Hepatocyte (in vitro differentiated cells): Measurements from ENCODE around the gene GASK1A. TPM values are rescaled to one million over a fixed set of nuclear protein-coding genes. Genes with fewer than 3 reads are reported as not detected.

Experiments
- DNase-seq: peaks from one replicate; pipeline ENCODE4 v3.0.0-alpha.2; 2016; ENCODE audit warnings: low spot score
- H2AFZ ChIP-seq: fragments of 200-600 bp; sonication (generic); 2 replicates; pipeline ENCODE4 v1.6.0; 2016; ENCODE audit warnings: antibody characterized with exemption, mild to moderate bottlenecking
- H3K27ac ChIP-seq: fragments of 200-600 bp; sonication (generic); 2 replicates; pipeline ENCODE4 v1.5.1; 2016; ENCODE audit warnings: mild to moderate bottlenecking
- H3K27me3 ChIP-seq: fragments of 200-600 bp; sonication (generic); 2 replicates; pipeline ENCODE4 v1.6.1; 2016
- H3K36me3 ChIP-seq: fragments of 200-600 bp; sonication (generic); replicated peaks from 2 replicates; pipeline ENCODE4 v1.5.1; 2016; ENCODE audit warnings: low read depth; ENCODE audit not compliant: insufficient read depth
- H3K4me1 ChIP-seq: fragments of 200-600 bp; sonication (generic); 2 replicates; pipeline ENCODE4 v1.5.1; 2016; ENCODE audit warnings: mild to moderate bottlenecking, moderate library complexity; ENCODE audit not compliant: insufficient read depth
- H3K4me2 ChIP-seq: fragments of 200-600 bp; sonication (generic); 2 replicates; pipeline ENCODE4 v1.6.0; 2016
- H3K4me3 ChIP-seq: fragments of 200-600 bp; sonication (generic); 2 replicates; pipeline ENCODE4 v1.5.1; 2016; ENCODE audit warnings: mild to moderate bottlenecking
- H3K79me2 ChIP-seq: fragments of 200-600 bp; sonication (generic); 2 replicates; pipeline ENCODE4 v1.6.0; 2017; ENCODE audit warnings: mild to moderate bottlenecking
- H3K9me2 ChIP-seq: fragments of 200-600 bp; sonication (generic); replicated peaks from 2 replicates; pipeline ENCODE4 v1.6.0; 2017; ENCODE audit warnings: mild to moderate bottlenecking; ENCODE audit not compliant: insufficient read depth
- H3K9me3 ChIP-seq: fragments of 200-600 bp; sonication (generic); 2 replicates; pipeline ENCODE4 v1.5.1; 2016; ENCODE audit warnings: low read depth, mild to moderate bottlenecking
- H4K20me1 ChIP-seq: fragments of 200-600 bp; sonication (generic); 2 replicates; pipeline ENCODE4 v1.6.0; 2016; ENCODE audit warnings: mild to moderate bottlenecking; ENCODE audit not compliant: insufficient read depth, poor library complexity, severe bottlenecking
- EZH2 ChIP-seq: fragments of 200-600 bp; sonication (generic); IDR thresholded peaks from 2 replicates; pipeline ENCODE4 v1.6.1; 2016; ENCODE audit warnings: antibody characterized with exemption, mild to moderate bottlenecking, borderline replicate concordance
- EZH2phosphoT487 ChIP-seq: fragments of 200-600 bp; sonication (generic); IDR thresholded peaks from one replicate; pipeline ENCODE4 v1.6.1; 2018; ENCODE audit warnings: antibody characterized with exemption, mild to moderate bottlenecking, low read depth, moderate library complexity; ENCODE audit not compliant: unreplicated experiment, severe bottlenecking
- WGBS: methylation state at CpG from one replicate; pipeline ENCODE4 v1.1.6; 2016; ENCODE audit warnings: low lambda C conversion rate; ENCODE audit errors: missing lambda C conversion rate; 5-methylcytosine and 5-hydroxymethylcytosine counted together
- polyA plus RNA-seq: library from polyadenylated mRNA; unstranded; fragments of >200 nt; fragmentation: Nextera tagmentation; extraction: Ambion mirVana; gene quantifications from 2 replicates; pipeline ENCODE4 v1.2.1, GENCODE V29; 2016
- total RNA-seq: library from RNA; depleted of rRNA; stranded (reverse); fragments of >200 nt; gene quantifications from 2 replicates; pipeline ENCODE4 v1.2.3, GENCODE V29; 2014
- TF ChIP-seq, protein P1 (sequence below): fragments of 200-600 bp; sonication (generic); IDR thresholded peaks from 2 replicates; pipeline ENCODE4 v1.5.1; 2016; ENCODE audit warnings: antibody characterized with exemption, mild to moderate bottlenecking; ENCODE audit not compliant: poor library complexity

The GASK1A gene
- total and polyA plus RNA-seq, 2 experiments from 2014 or later, result 1.1 to 2.1 TPM

DNA sequence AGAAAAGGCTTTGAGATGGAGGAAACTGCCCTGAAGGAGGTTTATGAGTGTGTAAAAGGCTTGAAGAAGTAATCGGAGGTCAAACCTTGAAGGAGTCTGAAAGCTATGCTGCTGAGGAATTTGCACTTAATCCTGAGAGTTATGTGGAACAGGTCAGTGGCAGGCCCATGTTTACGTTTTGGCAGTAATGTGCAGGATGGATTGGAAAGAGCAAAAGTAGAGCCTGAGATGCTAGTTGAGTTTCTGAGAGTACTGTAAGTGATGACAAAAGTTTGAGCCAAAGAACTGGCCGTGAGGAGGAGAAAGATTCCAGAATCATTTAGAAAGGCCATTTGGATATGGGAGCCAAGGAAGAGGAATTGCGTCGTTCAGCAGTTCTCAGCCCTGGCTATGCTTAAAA is 3.2 kb upstream of the GASK1A start:
- H3K27ac ChIP-seq, result no peak overlapping the region
- H3K4me2 ChIP-seq, result no peak overlapping the region
- H3K36me3 ChIP-seq, result no peaks in the 10 kb centered on the region
- H3K79me2 ChIP-seq, result no peaks in the 10 kb centered on the region
- no peak overlapping the region for H2AFZ ChIP-seq
- H4K20me1 ChIP-seq, result no peaks in the 10 kb centered on the region
- TF ChIP-seq EZH2phosphoT487, result no peak
- no peak for TF ChIP-seq EZH2
- TF ChIP-seq, protein P1, sequence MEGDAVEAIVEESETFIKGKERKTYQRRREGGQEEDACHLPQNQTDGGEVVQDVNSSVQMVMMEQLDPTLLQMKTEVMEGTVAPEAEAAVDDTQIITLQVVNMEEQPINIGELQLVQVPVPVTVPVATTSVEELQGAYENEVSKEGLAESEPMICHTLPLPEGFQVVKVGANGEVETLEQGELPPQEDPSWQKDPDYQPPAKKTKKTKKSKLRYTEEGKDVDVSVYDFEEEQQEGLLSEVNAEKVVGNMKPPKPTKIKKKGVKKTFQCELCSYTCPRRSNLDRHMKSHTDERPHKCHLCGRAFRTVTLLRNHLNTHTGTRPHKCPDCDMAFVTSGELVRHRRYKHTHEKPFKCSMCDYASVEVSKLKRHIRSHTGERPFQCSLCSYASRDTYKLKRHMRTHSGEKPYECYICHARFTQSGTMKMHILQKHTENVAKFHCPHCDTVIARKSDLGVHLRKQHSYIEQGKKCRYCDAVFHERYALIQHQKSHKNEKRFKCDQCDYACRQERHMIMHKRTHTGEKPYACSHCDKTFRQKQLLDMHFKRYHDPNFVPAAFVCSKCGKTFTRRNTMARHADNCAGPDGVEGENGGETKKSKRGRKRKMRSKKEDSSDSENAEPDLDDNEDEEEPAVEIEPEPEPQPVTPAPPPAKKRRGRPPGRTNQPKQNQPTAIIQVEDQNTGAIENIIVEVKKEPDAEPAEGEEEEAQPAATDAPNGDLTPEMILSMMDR, result no peak
- H3K9me2 ChIP-seq, result no peaks in the 10 kb centered on the region
- no peak overlapping the region for H3K4me3 ChIP-seq
- no peaks in the 10 kb centered on the region for H3K9me3 ChIP-seq
- H3K27me3 ChIP-seq, result peaks cover 33% of the 10 kb centered on the region
- H3K4me1 ChIP-seq, result peaks cover 8% of the 10 kb centered on the region
- 88% methylated on average over 5 of the region's 5 CpGs for WGBS
- no peak for DNase-seq

DNA sequence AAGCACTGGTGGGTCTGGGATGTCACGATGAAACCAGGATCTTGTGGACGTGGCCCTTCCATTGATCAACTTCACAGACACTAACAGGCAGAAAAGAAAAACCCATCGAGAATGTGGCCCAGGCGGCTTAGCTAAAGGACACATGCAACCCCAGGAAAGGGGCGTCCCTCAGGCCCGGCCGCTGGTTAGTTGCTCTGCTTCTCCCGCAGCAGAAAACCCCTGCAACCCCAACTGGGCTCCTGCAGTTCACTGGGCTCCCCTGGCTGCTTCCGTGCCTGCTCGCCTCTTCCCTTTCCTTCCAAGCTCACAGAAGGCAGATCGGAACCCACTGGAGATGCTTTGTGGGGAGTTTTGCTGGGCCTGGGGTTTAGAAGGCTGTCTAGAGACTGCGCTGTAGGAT is 1.1 kb downstream of the GASK1A start:
- Histone ChIP-seq H3K4me3 (peak overlapping the region; percentile 57), H3K27ac (no peak overlapping the region)

DNA sequence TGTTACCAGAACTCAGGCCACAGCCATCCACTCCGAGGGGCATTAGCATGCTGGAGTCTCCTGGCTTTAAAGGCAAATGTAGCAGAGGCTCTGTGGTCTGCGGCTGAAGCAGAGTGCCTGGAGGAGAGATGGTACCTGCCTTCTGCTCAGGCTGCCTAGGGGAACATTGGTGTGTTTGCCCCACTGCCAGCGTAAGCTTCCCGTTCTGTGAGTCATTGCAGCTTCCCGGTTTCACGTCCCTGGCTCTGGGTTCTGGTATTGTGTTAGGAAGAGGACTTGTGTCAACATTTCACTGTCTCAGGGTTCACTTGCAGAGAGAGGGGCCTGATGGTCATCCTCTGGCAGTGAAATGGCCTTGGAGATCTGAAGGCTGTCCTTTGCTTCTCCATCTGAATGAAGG is 1.8 kb downstream of the GASK1A start:
- peaks cover 8% of the 10 kb centered on the region for H3K4me1 ChIP-seq
- TF ChIP-seq, protein P1, result no peak
- no peak for TF ChIP-seq EZH2phosphoT487
- no peak for TF ChIP-seq EZH2
- H3K4me2 ChIP-seq, result no peak overlapping the region
- peaks cover 43% of the 10 kb centered on the region for H3K27me3 ChIP-seq
- H3K4me3 ChIP-seq, result no peak overlapping the region
- H3K79me2 ChIP-seq, result no peaks in the 10 kb centered on the region
- no peak overlapping the region for H3K27ac ChIP-seq
- DNase-seq, result no peak
- no peaks in the 10 kb centered on the region for H4K20me1 ChIP-seq
- no peaks in the 10 kb centered on the region for H3K9me3 ChIP-seq
- no peaks in the 10 kb centered on the region for H3K9me2 ChIP-seq
- 50% methylated on average over 6 of the region's 6 CpGs for WGBS
- H2AFZ ChIP-seq, result no peak overlapping the region
- H3K36me3 ChIP-seq, result no peaks in the 10 kb centered on the region

More for the DNA sequence above, 1.1 kb downstream of the GASK1A start:
- H2AFZ ChIP-seq, result no peak overlapping the region
- no peak for DNase-seq
- peaks cover 43% of the 10 kb centered on the region for H3K27me3 ChIP-seq
- H3K4me1 ChIP-seq, result peaks cover 8% of the 10 kb centered on the region
- H3K36me3 ChIP-seq, result no peaks in the 10 kb centered on the region
- 70% methylated on average over 12 of the region's 12 CpGs for WGBS
- TF ChIP-seq, protein P1, result no peak
- TF ChIP-seq EZH2 (no peak), EZH2phosphoT487 (no peak)
- H3K9me3 ChIP-seq, result no peaks in the 10 kb centered on the region
- peak overlapping the region; percentile 98 for H3K4me2 ChIP-seq
- no peaks in the 10 kb centered on the region for H4K20me1 ChIP-seq
- H3K9me2 ChIP-seq, result no peaks in the 10 kb centered on the region
- no peaks in the 10 kb centered on the region for H3K79me2 ChIP-seq
